HG02970 (cell line): ENCODE measurements around the gene TNN.
"Not testable (repeated sequence)": the region's sequence is repeated elsewhere in the genome, so short reads cannot be mapped to it uniquely, and the experiment has no call there.

ENCODE experiments used
- ATAC-seq: cut with Tn5 transposase; IDR thresholded peaks from one replicate; pipeline ENCODE4 v1.9.1; 2021; ENCODE audit warnings: mild to moderate bottlenecking, moderate library complexity, moderate number of reproducible peaks; ENCODE audit not compliant: unreplicated experiment, low FRiP score

Gene TNN, protein sequence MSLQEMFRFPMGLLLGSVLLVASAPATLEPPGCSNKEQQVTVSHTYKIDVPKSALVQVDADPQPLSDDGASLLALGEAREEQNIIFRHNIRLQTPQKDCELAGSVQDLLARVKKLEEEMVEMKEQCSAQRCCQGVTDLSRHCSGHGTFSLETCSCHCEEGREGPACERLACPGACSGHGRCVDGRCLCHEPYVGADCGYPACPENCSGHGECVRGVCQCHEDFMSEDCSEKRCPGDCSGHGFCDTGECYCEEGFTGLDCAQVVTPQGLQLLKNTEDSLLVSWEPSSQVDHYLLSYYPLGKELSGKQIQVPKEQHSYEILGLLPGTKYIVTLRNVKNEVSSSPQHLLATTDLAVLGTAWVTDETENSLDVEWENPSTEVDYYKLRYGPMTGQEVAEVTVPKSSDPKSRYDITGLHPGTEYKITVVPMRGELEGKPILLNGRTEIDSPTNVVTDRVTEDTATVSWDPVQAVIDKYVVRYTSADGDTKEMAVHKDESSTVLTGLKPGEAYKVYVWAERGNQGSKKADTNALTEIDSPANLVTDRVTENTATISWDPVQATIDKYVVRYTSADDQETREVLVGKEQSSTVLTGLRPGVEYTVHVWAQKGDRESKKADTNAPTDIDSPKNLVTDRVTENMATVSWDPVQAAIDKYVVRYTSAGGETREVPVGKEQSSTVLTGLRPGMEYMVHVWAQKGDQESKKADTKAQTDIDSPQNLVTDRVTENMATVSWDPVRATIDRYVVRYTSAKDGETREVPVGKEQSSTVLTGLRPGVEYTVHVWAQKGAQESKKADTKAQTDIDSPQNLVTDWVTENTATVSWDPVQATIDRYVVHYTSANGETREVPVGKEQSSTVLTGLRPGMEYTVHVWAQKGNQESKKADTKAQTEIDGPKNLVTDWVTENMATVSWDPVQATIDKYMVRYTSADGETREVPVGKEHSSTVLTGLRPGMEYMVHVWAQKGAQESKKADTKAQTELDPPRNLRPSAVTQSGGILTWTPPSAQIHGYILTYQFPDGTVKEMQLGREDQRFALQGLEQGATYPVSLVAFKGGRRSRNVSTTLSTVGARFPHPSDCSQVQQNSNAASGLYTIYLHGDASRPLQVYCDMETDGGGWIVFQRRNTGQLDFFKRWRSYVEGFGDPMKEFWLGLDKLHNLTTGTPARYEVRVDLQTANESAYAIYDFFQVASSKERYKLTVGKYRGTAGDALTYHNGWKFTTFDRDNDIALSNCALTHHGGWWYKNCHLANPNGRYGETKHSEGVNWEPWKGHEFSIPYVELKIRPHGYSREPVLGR (N-terminal part only)

DNA sequence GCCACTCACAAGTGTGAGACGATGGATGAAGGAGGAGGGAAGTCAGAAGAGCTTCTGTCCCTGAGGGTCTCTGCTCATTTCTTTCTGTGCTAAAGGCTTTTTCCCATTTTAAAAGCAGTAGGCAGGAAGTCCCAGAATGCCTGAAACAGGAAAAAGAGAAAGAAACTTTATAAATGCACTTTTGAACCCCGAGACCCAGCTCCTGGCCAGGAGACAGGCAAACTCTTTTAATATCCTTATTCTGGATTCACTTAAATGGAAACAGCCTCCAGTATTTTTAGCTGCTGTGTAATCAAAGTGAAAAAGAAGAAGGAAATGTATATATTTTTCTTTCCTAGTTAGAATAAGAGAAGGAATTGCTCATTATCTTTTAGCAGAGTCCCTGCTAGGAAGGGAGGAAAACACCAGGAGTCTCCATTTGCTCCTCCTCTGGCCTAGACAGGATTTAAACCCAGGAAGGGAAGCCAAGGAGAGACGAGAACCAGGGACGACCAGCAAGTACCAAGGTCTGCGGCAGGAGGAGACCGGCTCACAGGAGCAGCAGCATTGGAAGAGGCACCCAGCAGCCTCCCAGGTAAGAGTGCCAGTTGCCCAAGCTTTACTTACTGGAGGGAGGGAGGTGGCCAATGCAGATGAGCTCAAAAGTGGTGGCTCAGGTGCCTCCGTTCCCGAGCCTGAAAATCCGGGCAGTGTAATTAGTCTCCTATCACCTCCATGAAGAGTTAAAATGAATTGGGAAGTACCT is at the start of gene TNN:
TSS of gene TNN (plus strand) at position 472 of the 745 bp plus-strand sequence. CDS start 9,586 bp downstream, outside the sequence.
- ATAC-seq = no peak

DNA sequence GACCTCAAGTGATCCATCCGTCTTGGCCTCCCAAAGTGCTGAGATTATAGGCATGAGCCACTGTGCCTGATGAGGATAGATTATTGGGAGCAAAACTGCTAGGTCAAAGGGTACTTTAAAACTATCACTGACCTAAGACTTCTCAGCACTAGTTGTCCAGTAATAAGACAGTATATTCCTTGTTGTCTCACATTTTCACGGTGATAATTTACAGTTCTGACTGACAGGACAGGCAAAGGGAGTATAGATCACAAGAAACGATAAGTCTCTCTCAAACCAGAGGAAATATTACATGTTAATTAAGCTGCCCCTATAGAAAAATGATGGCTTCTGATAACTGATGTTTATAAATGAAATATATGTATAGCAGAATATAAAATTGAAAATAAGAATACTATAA is 48.1 kb upstream of the TNN start:
- no peak for ATAC-seq

DNA sequence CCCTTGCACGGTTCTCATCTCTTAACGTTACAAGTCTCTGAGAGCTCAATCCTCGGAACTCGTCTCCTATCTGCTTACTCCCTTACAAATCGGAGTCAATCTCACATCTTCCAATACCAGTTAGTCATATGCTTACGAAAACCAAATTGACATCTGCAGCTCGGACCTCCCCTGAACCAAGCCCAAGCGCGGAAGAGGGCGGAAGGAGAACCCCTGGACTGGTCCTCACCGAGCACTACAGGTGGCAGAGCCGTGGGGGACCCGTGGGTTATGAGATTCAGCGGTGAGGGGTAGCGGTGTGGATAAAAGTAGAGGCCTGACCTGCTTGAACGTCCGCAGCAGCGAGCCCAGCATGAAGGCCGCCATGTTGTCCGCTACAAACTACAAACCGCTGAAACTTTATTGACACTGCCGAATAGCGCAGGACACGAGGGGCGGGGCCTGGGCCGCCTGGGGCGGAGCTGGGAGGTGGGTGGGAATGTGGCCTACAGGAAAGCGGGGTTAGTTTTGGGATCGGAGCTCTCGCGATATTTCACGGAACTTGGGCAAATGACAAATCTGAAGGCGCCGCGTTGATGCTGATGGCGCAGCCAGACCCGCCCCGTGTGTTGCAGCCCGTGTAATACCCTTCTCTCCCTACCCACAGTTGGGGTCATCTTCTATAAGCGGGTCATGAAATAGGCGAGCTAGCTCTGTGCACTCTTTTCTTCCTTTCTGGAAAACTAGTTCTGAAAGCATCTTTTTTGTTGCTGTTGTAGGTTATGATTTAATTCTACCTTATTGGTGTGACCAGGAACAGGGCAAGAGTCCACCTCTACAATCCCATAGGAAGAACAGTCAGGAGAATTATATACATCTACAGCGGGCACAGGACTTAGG is 44.4 kb upstream of the TNN start, which contains the start of gene MRPS14:
TSS of gene MRPS14 (minus strand) at position 383 of the 879 bp plus-strand sequence. CDS start at position 366, 17 bp downstream.
- ATAC-seq = peak; percentile 94

DNA sequence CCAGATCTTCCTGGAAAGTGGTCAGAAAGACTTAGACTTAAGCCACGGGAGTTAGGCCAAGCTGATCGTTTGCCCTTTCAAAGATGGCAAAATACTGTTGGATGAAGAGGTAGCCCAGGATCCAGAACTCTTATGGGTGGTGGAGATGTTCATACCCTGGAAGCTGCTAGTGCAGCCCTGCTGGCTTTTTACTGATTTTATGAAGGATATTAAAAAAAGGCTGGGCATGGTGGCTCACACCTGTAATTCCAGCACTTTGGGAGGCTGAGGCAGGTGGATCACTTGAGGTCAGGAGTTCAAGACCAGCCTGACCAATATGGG is 43.8 kb upstream of the TNN start:
- ATAC-seq = not testable (repeated sequence)

DNA sequence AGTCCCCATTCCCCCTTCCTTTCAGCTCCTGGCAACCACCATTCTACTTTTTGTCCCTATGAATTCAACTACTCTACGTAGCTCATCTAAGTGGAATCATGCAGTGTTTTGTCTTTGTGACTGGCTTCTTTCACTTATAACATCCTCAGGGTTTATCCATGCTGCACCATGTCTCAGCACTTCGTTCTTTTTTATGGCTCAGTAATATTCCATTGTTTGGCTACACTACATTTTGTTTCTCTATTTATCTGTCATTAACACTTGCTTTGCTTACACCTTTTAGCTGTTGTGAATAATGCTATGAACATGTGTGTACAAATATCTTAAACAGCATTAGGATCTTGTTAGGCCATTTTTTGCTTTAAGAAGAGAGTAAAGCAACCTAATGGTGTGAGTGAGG is 42.9 kb upstream of the TNN start:
- ATAC-seq = no peak

DNA sequence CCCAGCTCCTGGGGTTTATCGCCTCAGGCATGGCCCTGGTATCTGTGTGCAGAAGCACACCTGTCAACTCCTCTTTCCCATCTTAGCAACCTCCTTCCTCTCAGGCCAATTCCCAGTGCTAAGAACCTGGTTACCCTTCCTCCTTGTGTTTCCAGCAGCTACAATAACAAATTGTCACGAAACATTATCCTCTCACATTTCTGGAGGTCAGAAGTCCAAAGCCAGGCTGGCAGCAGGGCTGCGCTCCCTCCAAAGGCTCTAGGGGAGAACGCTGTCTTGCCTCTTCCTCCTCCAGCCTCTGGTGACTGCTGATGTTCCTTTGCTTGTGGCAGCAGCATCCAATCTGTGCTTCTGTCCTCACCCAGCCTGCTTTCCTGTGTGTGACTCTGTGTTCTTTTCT is 33.7 kb upstream of the TNN start:
- ATAC-seq = no peak

DNA sequence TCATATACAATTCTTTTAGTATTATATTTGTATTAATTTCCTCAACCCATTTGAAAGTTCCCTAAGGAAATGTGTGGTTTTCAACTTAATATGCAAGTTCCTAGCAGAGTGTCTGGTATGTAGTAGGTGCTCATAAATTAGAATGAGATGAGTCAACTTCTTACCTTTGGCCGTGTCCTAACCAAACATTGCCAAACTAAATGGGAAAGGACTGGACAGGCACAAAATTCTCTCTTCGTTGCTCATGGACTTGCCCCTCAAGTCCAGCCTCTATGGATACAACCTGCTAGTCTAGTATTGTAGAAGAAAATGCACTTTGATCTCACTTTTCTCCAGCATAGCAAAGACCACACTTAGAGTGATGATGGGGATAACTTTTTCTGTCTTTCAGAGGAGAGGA is 32.9 kb upstream of the TNN start:
- ATAC-seq = no peak

DNA sequence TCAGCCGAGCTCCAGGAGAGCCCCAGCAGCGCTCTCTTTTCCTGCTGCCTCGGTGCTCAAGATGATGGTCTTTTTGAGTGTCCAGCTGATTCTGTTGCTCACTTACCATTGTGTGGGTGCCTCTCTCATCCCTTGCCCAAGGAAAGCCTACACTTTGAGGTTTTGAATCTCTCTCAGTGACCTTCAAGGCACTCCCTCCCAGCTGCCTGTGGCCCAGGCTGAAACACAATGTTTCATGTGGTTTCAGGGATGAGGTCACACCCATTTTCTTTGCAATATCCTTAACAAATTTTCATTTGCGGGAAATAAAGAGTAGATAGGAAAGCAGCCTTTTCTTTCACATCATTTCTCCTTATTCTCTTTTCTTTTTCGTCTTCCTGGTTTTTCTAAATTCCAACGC is 31.8 kb upstream of the TNN start:
- ATAC-seq = no peak

DNA sequence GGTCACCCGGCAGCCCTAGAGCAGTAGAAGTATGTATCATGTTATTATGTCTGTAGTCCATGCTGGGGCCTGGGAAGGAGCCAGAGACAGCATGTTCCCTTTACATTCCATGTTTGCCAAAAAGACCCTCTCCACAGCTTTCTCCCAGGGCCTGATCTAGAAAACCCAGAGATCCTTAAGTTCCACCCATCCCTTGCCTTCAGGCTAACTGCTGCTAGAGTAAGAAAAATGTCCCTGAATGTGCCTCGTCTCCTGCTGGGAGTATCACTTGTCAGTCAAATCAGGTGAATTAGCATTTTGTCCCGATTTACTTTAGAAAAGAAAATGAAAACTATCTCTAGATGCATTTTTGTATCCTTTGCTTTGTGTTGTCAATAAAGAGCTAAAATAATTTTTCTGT is 31.2 kb upstream of the TNN start:
- ATAC-seq = no peak

DNA sequence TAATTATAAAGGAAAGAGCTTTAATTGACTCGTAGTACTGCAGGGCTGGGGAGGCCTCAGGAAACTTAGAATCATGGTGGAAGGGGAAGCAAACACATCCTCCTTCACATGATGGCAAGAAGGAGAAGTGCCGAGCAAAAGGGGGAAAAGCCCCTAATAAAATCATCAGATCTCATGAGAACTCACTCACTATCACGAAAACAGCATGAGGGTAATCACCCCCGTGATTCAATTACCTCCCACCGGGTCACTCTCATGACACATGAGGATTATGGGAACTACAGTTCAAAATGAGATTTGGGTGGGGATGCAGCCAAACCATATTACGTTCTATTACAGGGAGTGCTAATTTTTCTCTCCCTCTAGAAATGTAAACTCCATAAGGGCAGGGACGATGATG is 30.2 kb upstream of the TNN start:
- ATAC-seq = no peak

DNA sequence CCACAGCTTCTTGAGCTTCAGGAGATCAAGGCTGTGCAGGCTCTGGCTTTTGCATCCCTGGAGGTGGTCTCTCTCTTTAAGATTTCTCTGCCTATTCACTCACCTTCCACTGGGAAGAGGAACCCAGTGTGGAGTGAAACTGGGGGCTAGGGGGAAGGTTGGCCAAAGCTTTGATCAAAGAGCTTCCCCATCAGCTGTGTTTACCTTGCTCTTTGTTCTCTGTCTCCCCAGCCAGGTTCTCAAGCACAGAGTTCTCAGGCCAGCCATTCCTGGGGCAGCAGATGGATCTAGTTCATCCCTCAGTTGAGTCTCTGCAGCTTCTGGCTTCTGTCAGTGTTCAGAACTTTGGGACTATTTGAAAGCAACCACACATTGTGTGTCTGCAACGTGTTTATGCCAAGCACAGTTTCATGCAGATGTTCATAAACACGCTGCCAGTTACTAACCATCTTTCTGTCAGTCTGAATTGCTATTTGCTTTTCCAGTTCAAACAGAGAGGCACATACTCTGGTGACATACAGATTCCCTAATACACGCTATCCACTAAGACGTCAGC is 27.2 kb upstream of the TNN start:
- ATAC-seq = no peak

DNA sequence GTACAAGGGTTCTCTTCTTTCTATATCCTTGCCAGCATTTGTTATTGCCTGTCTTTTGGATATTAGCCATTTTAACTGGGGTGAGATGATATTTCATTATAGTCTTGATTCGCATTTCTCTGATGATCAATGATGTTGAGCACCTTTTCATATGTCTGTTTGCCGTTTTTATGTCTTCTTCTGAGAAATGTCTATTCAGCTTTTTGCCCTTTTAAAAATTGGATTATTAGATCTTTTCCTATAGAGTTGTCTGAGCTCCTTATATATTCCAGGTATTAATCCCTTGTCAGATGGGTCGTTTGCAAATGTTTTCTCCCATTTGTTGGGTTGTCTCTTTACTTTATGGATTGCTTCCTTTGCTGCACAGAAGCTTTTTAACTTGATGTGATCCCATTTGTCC is 25.0 kb upstream of the TNN start:
- no peak for ATAC-seq

DNA sequence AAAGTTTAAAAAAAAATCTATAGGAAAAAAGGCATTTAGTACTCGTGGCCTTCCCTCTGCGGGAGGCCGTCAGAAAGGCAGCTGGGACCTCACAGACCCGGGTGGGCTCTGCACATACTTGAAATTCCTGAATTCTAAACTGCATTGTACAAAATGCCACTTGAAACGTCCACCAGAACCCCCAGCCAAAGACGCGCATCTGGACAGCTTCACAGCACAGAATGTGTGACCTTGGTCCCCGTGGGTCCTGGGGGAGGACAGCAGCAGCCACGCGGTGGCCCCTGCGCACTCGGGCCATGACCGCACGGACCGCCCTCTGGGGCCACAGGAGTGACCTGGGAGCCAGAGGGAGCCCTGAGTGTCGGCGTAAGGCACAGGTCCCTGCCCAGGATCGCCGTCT is 23.8 kb upstream of the TNN start:
- ATAC-seq = no peak

DNA sequence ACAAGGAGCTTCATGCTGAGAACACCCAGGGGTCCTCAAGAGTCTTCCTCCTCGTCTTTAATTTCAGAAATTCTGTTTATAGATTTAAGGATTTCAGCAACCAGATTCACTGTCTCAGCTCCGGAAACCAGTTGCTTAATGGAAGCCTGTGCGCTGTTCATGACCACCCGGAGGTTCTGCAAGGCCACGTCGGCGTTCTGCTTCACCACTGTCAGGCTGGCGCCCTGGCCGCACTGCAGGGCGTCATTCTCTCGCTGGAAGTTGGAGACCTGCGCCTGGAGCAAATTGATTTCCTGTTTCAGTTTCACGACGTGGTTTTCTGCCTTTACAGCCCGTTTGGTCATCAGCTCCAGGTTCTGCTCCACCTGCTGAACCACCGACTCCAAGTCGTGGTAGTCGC is 23.0 kb upstream of the TNN start:
- ATAC-seq = not testable (repeated sequence)

DNA sequence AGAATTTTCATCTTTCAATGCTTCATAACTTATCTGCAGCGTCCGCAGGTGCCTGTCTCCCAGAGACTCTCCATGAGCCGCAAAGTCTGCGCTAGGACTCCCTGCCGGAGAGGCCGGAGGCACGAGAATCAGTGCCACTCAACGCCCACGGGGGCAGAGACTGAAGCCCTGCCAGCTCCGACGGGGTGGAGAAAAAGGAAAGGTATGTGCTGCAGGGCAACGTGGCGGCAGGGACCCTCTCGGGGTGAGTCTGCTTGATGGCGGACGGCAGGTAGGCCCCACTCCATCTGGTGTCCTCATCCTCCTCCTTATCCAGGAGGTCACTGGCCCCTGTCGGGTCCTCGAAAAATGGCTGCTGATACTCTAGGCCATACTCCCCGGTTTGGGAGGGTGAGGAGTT is 22.5 kb upstream of the TNN start:
- no peak for ATAC-seq

DNA sequence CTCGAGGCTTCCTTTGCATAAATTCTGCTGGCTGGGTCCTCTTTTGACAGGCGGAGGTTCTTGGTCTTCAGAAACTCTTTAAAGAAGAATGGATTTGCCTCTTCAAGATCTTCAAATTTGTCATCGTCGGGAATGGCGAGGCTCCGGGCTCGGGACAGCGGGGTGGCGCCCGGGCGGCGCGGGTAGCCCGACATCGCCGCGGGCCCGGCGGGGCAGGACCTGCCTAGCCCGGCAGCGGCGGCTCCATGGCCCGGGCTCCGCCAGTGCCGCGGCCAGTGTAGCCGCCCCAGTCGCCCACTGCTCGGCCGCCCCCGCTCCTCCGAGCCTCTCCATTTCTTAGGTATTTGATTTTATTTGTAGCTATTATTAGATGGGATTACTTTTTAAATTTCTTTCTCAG is 22.1 kb upstream of the TNN start:
- ATAC-seq = no peak

DNA sequence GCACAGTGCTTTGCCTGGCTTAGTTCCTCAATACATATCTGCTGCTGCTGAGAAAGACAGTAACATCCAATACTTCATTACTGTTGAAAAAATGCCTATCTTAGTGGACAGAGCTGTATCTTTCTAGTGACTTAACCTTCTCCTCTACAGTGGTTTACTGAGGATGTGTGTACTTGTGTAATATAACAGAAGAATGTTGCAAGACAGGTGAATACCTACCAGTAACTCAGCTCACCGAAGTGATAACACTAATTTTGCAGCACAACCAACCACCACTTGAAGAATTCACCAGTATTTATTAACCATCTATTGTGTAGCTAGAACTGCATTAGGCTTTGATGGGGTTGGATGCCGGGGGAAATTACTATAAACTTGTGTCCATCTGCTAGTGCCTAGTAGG is 16.6 kb upstream of the TNN start:
- no peak for ATAC-seq

DNA sequence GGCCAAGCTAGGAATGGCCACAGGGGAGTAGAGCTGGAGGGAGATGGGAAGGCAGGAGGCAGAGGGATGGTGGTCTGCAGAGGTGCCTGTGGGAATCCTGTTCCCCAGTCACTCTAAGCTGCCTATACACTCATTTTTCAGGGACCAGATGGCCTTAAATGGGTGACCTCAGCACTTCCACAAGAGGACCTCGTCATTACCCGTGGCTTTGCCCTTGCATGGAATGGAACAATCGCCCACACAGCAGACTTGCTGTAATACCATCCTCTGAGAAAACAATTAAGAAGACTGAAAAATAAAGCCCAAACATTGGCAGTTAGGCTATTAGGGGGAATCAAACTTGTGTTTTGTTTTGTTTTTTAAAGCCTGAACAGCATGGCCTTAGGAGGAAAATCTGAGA is 12.9 kb upstream of the TNN start:
- ATAC-seq = no peak

DNA sequence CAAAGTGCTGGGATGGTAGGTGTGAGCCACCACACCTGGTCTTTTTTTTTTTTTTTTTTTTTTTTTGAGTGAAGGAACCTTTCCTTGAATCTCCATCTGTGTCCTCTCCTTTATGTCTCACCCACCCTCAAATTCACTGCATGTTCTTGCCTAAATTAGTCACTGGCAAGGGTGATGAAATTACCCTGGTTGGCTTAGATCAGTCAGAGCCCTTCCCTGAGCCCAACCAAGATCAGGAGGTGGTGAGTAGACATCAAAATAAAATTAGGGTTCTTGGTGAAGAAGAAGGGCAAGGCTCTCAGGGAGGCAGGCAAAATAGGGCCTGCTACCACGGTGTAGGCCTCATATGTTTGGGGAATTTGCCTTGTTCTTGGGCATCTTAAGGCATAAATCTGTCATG is 5.3 kb upstream of the TNN start:
- no peak for ATAC-seq
